Coronary artery (tissue), 2 donors: ENCODE measurements around the gene CHIC1.
A peak's percentile ranks its signal among the peaks of the same experiment; 100 is the strongest.
"Not testable (repeated sequence)": the region's sequence is repeated elsewhere in the genome, so short reads cannot be mapped to it uniquely, and the experiment has no call there.

Experiments
- DNase-seq: peaks from one replicate; pipeline ENCODE4 v3.0.0-alpha.2; 2017; ENCODE audit warnings: low spot score
- H3K27ac ChIP-seq, 2 donors: fragments of 200-600 bp; sonication (generic); one replicate each; pipeline ENCODE4 v1.5.1; 2016 to 2019
- H3K4me3 ChIP-seq: fragments of 200-600 bp; sonication (generic); 2 replicates; pipeline ENCODE4 v1.5.1; 2016; ENCODE audit warnings: mild to moderate bottlenecking, moderate library complexity
- CTCF ChIP-seq: fragments of 200-600 bp; sonication (generic); IDR thresholded peaks from one replicate; pipeline ENCODE4 v1.5.1; 2019; ENCODE audit warnings: antibody characterized with exemption

CHIC1 gene

GRCh38 chrX:73562984-73563737, at the start of gene CHIC1:
Gene CHIC1 (plus strand): TSS chrX:73563197. CDS start chrX:73563285, 88 bp downstream.
- Histone ChIP-seq H3K27ac (peak within 1 kb of the TSS; percentile 86 to 90), H3K4me3 (peak within 1 kb of the TSS; percentile 82)
- TF ChIP-seq CTCF, result no peak
- DNase-seq, result peak; percentile 77

- not testable (repeated sequence) for H3K27ac ChIP-seq, DNase-seq, H3K4me3 ChIP-seq
These were observed 40.2 kb upstream of the CHIC1 start for GRCh38 chrX:73522823-73523222.

GRCh38 chrX:73524906-73525305, 38.1 kb upstream of the CHIC1 start:
- Histone ChIP-seq H3K4me3 (no peak overlapping the region), H3K27ac (no peak overlapping the region)
- TF ChIP-seq CTCF, result no peak
- DNase-seq, result no peak

- no peak for TF ChIP-seq CTCF
- DNase-seq, result no peak
- Histone ChIP-seq H3K27ac (no peak overlapping the region), H3K4me3 (no peak overlapping the region)
These were observed 36.9 kb upstream of the CHIC1 start for GRCh38 chrX:73525928-73526690.

GRCh38 chrX:73531655-73532054, 31.3 kb upstream of the CHIC1 start:
- H3K27ac ChIP-seq, DNase-seq, H3K4me3 ChIP-seq: not testable (repeated sequence)

GRCh38 chrX:73556159-73556558, 6.8 kb upstream of the CHIC1 start:
- no peak for DNase-seq
- Histone ChIP-seq H3K4me3 (no peak overlapping the region), H3K27ac (no peak overlapping the region)
- TF ChIP-seq CTCF, result no peak

- Histone ChIP-seq H3K27ac (no peak overlapping the region), H3K4me3 (peak overlapping the region; percentile 82)
- TF ChIP-seq CTCF, result no peak
- no peak for DNase-seq
These were observed 1.2 kb upstream of the CHIC1 start for GRCh38 chrX:73561801-73562200.

- Histone ChIP-seq H3K4me3 (peak overlapping the region; percentile 82), H3K27ac (peak overlapping the region; percentile 86 to 90)
- no peak for TF ChIP-seq CTCF
- DNase-seq, result no peak
These were observed 539 bp upstream of the CHIC1 start for GRCh38 chrX:73562458-73562857.
